Colonic mucosa (tissue), 4 donors: ENCODE data around the gene CNST. TPM values are rescaled to one million over a fixed set of nuclear protein-coding genes. Genes with fewer than 3 reads are reported as not detected.
A peak's percentile ranks its signal among the peaks of the same experiment; 100 is the strongest.

Source experiments
- DNase-seq: peaks from one replicate; pipeline ENCODE4 v3.0.0-alpha.2; 2020
- H3K27ac ChIP-seq: fragments of 200-600 bp; one replicate; pipeline ENCODE4 v1.8.0; 2021
- H3K27me3 ChIP-seq: fragments of 200-600 bp; one replicate; pipeline ENCODE4 v1.8.0; 2021
- H3K36me3 ChIP-seq: fragments of 200-600 bp; one replicate; pipeline ENCODE4 v1.8.0; 2021
- H3K4me1 ChIP-seq: fragments of 200-600 bp; one replicate; pipeline ENCODE4 v1.8.0; 2021; ENCODE audit warnings: mild to moderate bottlenecking
- H3K4me3 ChIP-seq: fragments of 200-600 bp; one replicate; pipeline ENCODE4 v1.8.0; 2021
- H3K9ac ChIP-seq, 2 donors: one replicate each; pipeline ENCODE4 v1.7.0; 2013; ENCODE audit warnings: control low read depth in 2 of 2, low read depth in 2 of 2, low read length in 2 of 2
- H3K9me3 ChIP-seq: fragments of 200-600 bp; one replicate; pipeline ENCODE4 v1.8.0; 2021
- intact Hi-C: fragments of 100-400 bp; cut with DNase I; formaldehyde crosslinking; loops from one replicate; pipeline ENCODE4 v1.14.1; 2022
- total RNA-seq, 2 donors: library from RNA; stranded (reverse); fragmentation: NEBNext Ultra II Directional in 1 of 2; extraction: Animal tissue kit (Norgen Biotek cat#: 25700) in 1 of 2; gene quantifications; one replicate each; pipeline ENCODE4 v1.2.1, GENCODE V29; 2021
- TF ChIP-seq, protein P1 (sequence below): fragments of 200-600 bp; IDR thresholded peaks from one replicate; pipeline ENCODE4 v1.8.0; 2022; ENCODE audit warnings: antibody characterized with exemption, mild to moderate bottlenecking
- donor health status: healthy.
- donor health status: DM: no; HTN: no; CAD: no.
- donor health status: DM: no; HTN: no; CAD: no.

The CNST gene
- total RNA-seq, 2 donors from 2014 or later, result 20.9 to 43.1 TPM

DNA sequence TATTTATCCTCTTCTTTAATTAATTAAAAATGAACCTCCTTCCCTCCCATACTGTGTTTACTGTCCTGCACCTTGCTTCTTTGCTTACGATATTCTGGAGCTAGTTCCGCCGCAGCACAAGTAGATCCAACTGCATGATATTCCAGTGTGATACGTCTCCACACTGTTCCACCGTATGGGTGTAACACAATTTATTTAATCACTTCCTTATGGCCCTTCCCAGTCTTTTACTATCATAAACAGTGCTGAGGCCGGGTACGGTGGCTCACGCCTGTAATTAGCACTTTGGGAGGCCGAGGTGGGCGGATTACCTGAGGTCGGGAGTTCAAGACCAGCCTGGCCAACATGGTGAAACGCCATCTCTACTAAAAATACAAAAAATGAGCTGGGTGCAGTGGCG lies 25.7 kb downstream of the CNST start:
- TF ChIP-seq, protein P1, sequence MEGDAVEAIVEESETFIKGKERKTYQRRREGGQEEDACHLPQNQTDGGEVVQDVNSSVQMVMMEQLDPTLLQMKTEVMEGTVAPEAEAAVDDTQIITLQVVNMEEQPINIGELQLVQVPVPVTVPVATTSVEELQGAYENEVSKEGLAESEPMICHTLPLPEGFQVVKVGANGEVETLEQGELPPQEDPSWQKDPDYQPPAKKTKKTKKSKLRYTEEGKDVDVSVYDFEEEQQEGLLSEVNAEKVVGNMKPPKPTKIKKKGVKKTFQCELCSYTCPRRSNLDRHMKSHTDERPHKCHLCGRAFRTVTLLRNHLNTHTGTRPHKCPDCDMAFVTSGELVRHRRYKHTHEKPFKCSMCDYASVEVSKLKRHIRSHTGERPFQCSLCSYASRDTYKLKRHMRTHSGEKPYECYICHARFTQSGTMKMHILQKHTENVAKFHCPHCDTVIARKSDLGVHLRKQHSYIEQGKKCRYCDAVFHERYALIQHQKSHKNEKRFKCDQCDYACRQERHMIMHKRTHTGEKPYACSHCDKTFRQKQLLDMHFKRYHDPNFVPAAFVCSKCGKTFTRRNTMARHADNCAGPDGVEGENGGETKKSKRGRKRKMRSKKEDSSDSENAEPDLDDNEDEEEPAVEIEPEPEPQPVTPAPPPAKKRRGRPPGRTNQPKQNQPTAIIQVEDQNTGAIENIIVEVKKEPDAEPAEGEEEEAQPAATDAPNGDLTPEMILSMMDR, result no peak
- Histone ChIP-seq H3K36me3 (no peaks in the 10 kb centered on the region), H3K4me1 (no peaks in the 10 kb centered on the region), H3K4me3 (no peak overlapping the region), H3K27ac (peak overlapping the region; percentile 78), H3K9me3 (no peaks in the 10 kb centered on the region), H3K9ac (peak overlapping the region in 1 of 2 donors; percentile 16), H3K27me3 (no peaks in the 10 kb centered on the region)
- intact Hi-C loops, result no loop called here
- DNase-seq, result peak; percentile 70

DNA sequence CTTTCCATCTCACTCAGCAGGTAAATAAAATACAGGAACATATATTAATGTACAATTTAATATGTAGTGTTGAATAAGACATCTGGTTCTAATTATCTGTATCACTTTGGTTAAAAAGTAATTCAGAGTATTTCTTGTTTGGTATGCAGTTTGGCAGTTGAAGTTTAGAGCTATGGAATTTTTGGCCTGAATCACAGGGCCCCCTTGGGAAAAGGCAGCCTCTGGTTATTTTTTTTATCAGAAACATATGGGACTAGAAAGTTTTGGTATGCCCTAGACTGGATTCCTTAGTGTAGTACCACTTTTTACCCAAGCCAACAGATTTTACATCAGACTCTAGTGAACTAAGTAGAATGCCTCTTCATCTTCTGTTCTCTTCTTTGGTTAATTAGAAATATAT lies 26.4 kb downstream of the CNST start:
- no peak for DNase-seq
- no peak overlapping the region for H3K4me3 ChIP-seq
- no peaks in the 10 kb centered on the region for H3K9me3 ChIP-seq
- TF ChIP-seq, protein P1, result no peak
- no peak overlapping the region for H3K9ac ChIP-seq
- no peak overlapping the region for H3K27ac ChIP-seq
- H3K4me1 ChIP-seq, result no peaks in the 10 kb centered on the region
- H3K27me3 ChIP-seq, result no peaks in the 10 kb centered on the region
- intact Hi-C loops, result no loop called here
- no peaks in the 10 kb centered on the region for H3K36me3 ChIP-seq

DNA sequence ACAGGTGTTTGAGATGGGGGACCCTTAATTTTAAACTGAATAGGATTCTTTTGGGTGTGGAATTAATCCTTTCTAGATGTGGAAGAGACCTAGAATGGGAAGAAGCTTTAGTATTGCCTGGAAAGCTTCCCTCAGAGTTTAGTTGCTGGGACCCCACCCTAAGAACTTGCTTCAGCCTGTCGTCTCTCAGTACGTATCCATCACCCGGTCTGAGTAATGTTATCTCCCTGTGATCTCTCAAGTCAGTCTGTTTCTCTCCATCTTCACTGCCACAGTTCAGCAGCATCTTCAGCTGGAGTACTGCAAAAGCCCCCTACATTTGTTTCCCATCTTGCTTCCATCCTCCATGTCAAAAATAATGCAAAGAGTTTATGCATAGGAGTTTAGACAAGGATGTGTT lies 28.9 kb downstream of the CNST start:
- Histone ChIP-seq H3K36me3 (no peaks in the 10 kb centered on the region), H3K27ac (no peak overlapping the region), H3K27me3 (no peaks in the 10 kb centered on the region), H3K4me1 (no peaks in the 10 kb centered on the region), H3K9me3 (no peaks in the 10 kb centered on the region), H3K9ac (no peak overlapping the region), H3K4me3 (no peak overlapping the region)
- TF ChIP-seq, protein P1, result no peak
- intact Hi-C loops, result no loop called here
- DNase-seq, result no peak

DNA sequence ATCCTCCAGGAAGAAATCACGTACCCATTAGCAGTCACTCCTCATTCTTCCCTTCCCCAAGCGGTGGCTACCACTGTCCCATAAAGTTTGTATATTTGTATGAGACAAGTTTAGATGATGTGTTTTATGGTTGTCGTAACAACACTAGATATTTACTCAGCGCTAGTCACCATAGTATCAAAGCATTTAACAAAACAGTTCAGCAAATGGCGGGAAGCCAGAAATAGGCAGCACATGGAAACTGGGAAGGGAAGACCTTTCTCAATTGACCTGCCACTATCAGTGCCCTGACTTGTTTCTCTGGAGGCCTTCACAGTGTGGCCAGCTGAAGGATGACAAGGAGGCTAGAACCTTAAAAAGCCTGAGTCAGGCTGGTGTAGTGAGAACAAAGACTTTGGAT lies 31.1 kb downstream of the CNST start:
- TF ChIP-seq, protein P1, result no peak
- Histone ChIP-seq H3K27ac (peak overlapping the region; percentile 34), H3K4me1 (no peaks in the 10 kb centered on the region), H3K4me3 (no peak overlapping the region), H3K27me3 (no peaks in the 10 kb centered on the region), H3K9ac (peak overlapping the region in 1 of 2 donors; percentile 23), H3K9me3 (no peaks in the 10 kb centered on the region), H3K36me3 (no peaks in the 10 kb centered on the region)
- peak; percentile 85 for DNase-seq
- intact Hi-C loops, result no loop called here

DNA sequence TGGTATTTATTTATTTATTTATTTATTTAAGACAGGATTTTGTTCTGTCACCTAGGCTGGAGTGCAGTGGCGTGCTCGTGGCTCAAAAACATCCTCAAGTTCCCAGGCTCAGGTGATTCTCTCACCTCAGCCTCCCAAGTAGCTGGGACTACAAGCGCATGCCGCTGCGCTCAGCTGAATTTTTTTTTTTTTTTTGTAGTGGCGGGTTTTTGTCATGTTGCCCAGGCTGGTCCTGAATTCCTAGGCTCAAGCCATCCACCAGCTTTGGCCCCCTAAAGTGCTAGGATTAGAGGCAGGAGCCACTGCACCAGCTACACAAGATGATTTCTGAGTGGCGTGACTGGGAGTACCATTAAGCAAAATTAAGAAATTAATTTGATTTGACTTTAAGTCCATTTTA lies 31.7 kb downstream of the CNST start:
- H3K27ac ChIP-seq, result peak overlapping the region; percentile 34
- intact Hi-C loops, result no loop called here
- no peaks in the 10 kb centered on the region for H3K36me3 ChIP-seq
- H3K9ac ChIP-seq, result no peak overlapping the region
- TF ChIP-seq, protein P1, result no peak
- no peaks in the 10 kb centered on the region for H3K4me1 ChIP-seq
- no peaks in the 10 kb centered on the region for H3K27me3 ChIP-seq
- no peak for DNase-seq
- H3K9me3 ChIP-seq, result no peaks in the 10 kb centered on the region
- no peak overlapping the region for H3K4me3 ChIP-seq

DNA sequence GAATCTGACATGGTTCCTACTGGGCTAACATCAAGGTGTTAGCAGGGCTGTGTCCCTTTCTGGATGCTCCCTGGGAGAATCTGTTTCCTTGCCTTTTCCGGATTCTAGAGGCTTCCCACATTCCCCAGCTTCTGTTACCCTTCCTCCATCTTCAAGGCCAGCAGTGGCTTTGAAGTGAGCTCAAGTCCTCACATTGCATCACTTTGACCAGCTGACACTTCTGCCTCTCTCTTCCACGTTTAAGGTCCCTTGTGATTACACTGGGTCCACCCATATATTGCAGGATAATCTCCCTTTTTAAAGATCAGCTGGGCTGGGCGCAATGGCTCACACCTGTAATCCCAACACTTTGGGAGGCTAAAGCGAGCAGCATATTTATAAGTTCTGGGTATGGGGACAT lies 33.1 kb downstream of the CNST start:
- no peak for DNase-seq
- intact Hi-C loops, result no loop called here
- no peak overlapping the region for H3K9ac ChIP-seq
- H3K36me3 ChIP-seq, result no peaks in the 10 kb centered on the region
- TF ChIP-seq, protein P1, result no peak
- no peaks in the 10 kb centered on the region for H3K27me3 ChIP-seq
- H3K9me3 ChIP-seq, result no peaks in the 10 kb centered on the region
- no peak overlapping the region for H3K4me3 ChIP-seq
- no peaks in the 10 kb centered on the region for H3K4me1 ChIP-seq
- H3K27ac ChIP-seq, result no peak overlapping the region
